Fibroblast of villous mesenchyme (primary cell): ENCODE data around the gene EEF2KMT. TPM values are rescaled to one million over a fixed set of nuclear protein-coding genes. Genes with fewer than 3 reads are reported as not detected.

Experiments
- DNase-seq: peaks from one replicate; pipeline ENCODE4 v3.0.0-alpha.2; 2010; ENCODE audit warnings: low read depth
- H3K4me3 ChIP-seq: 2 replicates; pipeline ENCODE4 v1.5.1; 2011; ENCODE audit warnings: low read depth, mild to moderate bottlenecking, low read length
- total RNA-seq: library from RNA; depleted of rRNA; stranded (reverse); fragments of >200 nt; gene quantifications from 2 replicates; pipeline ENCODE4 v1.2.3, GENCODE V29; 2012
- TF ChIP-seq, protein P1 (sequence below): IDR thresholded peaks from 2 replicates; pipeline ENCODE4 v1.5.1; 2012; ENCODE audit warnings: low read depth, mild to moderate bottlenecking, low read length; ENCODE audit not compliant: insufficient read depth

The EEF2KMT gene
- total RNA-seq, 1 donor, result 11.7 TPM

DNA sequence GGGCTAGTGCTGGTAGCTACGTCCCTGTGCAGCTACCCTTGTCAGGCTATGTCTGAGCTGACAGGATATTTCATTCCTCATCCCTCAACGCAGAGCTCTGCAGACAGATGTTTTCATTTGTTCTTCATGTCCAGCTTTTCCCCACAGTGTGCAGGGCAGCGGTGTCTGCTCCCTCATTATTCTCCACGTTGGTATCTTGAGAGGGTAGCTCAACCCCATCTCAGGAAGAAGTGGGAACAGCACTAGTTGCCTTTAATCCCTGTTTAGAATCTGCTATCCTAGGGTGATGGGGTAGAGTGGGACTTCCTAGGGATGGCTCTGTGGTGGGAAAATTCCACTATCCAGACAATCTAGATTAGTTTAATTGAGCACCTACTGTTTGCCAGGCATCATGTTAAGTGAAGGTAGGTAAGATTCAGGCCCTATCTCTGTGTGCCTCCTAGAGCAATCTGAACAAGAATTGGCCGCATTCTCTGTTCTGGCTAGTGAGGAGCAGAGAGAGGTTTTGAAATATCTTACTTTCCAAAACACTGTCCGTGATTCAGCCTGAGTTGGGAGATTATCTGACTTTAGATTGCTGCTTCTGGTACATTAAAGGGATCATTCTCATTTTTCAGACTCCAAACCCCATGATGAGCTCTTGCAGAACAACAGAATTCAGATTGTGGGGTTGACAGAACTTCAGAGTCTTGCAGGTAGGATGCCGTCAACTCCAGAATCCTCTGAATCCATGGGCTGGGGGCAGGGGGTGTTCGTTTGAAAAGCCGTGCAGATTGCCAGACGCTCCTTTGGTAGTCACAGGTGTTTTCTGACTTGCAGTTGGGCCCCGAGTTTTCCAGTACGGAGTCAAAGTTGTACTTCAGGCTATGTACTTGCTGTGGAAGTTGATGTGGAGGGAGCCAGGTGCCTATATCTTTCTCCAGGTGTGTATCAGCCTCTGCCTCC is 25.0 kb downstream of the EEF2KMT start:
- TF ChIP-seq, protein P1, sequence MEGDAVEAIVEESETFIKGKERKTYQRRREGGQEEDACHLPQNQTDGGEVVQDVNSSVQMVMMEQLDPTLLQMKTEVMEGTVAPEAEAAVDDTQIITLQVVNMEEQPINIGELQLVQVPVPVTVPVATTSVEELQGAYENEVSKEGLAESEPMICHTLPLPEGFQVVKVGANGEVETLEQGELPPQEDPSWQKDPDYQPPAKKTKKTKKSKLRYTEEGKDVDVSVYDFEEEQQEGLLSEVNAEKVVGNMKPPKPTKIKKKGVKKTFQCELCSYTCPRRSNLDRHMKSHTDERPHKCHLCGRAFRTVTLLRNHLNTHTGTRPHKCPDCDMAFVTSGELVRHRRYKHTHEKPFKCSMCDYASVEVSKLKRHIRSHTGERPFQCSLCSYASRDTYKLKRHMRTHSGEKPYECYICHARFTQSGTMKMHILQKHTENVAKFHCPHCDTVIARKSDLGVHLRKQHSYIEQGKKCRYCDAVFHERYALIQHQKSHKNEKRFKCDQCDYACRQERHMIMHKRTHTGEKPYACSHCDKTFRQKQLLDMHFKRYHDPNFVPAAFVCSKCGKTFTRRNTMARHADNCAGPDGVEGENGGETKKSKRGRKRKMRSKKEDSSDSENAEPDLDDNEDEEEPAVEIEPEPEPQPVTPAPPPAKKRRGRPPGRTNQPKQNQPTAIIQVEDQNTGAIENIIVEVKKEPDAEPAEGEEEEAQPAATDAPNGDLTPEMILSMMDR, result no peak
- DNase-seq, result no peak
- H3K4me3 ChIP-seq, result peak overlapping the region; percentile 83

DNA sequence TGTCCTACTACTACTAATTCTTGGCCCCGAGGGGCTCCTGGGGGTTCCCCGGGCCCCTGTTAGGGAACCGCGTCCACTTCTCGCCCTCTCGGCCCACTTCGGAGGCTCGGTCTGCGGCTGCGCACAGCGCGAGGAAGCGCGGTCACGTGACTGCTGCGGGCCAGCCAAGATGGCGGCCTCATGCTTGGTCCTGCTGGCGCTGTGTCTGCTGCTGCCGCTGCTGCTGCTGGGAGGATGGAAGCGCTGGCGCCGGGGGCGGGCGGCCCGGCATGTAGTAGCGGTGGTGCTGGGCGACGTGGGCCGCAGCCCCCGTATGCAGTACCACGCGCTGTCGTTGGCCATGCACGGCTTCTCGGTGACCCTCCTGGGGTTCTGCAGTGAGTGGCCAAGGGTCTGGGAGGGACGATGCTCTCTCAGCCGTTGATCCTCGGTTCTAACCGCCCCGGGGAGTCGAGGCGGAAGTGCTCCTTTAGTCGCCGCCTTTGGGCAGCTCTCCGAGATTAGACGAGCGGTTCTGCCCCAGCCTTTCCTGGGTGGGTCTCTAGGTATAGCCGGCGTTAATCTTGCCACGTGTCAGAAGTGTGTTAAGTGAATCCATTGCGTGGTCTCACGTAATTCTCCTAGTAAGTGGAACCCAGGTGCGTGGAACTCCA is 25.8 kb downstream of the EEF2KMT start, which contains the start of gene ALG1:
TSS of gene ALG1 (plus strand) at position 163 of the 653 bp plus-strand sequence. CDS start at position 170, 7 bp downstream.
- peak within 1 kb of the TSS; percentile 83 for H3K4me3 ChIP-seq
- peak; percentile 84 for DNase-seq
- TF ChIP-seq, protein P1, result no peak

DNA sequence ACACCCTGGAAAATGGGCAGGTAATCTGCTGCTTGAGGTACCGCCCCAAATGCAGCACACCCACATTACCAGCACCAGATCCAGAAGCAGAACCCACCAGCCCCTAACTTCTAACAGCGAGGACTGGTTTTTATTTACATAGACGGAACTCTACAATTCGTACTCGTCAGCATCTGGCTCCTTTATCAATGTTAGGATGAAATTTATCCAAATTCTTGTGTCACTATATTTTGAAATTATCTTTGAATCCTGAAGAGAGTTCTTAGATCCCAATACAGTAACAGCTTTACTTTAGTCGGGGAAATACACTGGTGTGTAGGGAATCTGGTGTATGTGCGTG is 26.3 kb downstream of the EEF2KMT start:
- TF ChIP-seq, protein P1, result no peak
- no peak for DNase-seq
- H3K4me3 ChIP-seq, result peak overlapping the region; percentile 83

DNA sequence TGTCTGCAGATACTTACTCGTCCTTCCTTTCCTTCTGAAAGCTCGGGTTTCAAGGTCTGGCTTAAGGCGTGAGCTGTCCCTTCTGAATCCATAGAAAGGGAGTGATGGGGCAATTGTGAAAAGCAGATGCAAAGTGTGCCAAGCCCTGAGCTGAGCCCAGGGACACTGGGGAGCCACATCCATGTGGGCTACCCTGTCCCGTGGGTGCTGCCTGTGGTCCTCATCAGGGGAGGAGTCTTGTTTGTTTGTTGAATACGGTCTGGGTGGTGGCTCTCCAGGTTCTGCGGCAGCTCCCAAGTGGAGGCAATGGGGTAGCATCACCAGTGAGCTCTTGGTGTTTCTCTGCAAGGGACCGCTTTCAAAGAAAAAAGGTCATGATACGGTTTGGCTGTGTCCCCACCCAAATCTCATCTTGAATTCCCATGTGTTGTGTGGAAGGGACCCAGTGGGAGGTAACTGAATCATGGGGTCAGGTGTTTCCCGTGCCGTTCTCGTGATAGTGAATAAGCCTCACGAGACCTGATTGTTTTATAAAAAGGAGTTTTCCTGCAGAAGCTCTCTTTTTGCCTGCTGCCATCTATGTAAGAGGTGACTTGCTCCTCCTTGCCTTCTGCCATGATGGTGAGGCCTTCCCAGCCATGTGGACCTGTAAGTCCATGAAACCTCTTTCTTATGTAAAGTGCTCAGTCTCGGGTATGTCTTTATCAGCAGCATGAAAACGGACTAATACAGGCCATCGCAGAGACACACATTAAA is 27.0 kb downstream of the EEF2KMT start:
- no peak for DNase-seq
- TF ChIP-seq, protein P1, result no peak
- no peak overlapping the region for H3K4me3 ChIP-seq

DNA sequence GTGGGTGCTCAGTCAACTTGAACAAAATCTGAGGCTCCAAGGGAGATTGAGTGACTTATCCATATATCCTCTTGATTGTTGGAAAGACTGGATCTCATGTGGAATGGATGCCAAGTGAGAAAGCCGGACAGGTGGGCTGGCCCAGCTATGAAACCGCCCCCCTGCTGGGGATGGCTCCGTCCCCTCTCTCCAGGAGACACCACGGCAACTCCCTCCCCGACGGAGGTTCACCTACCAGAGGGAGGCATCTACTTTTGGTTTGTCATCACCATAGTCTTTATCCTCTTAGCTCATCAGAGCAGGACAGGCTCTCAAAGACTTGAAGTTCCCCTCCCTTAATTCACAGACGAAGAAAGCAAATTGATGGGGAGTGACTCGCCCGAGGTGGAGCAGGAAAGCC is 27.7 kb downstream of the EEF2KMT start:
- DNase-seq, result no peak
- H3K4me3 ChIP-seq, result no peak overlapping the region
- TF ChIP-seq, protein P1, result no peak

DNA sequence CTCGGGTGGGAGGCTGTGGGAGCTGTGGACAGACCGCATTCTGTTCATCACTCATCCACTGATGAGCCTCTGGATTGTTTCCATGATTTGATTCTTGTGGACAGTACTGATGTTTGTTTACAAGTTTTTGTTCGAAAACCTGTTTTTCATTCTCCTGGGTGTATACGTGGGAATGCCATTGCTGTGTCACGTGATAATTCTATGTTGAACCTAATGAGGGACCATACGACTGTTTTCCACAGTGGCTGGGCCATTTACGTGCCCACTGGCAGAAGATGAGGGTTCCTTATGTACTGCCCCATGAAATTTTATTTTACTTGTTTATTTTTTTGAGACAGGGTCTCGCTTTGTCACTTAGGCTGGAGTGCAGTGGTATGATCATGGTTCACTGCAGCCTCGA is 28.5 kb downstream of the EEF2KMT start:
- no peak for DNase-seq
- no peak overlapping the region for H3K4me3 ChIP-seq
- TF ChIP-seq, protein P1, result no peak
